NCI-H2029 treated with DMSO at 0.1 percent for 48 hours (cell line): ENCODE data around the gene SDC1.
"Not testable (repeated sequence)": the region's sequence is repeated elsewhere in the genome, so short reads cannot be mapped to it uniquely, and the experiment has no call there.

Experiments used
- DNase-seq: peaks from one replicate; lab custom pipeline; 2025; lab: John Stamatoyannopoulos, UW

The SDC1 gene

DNA sequence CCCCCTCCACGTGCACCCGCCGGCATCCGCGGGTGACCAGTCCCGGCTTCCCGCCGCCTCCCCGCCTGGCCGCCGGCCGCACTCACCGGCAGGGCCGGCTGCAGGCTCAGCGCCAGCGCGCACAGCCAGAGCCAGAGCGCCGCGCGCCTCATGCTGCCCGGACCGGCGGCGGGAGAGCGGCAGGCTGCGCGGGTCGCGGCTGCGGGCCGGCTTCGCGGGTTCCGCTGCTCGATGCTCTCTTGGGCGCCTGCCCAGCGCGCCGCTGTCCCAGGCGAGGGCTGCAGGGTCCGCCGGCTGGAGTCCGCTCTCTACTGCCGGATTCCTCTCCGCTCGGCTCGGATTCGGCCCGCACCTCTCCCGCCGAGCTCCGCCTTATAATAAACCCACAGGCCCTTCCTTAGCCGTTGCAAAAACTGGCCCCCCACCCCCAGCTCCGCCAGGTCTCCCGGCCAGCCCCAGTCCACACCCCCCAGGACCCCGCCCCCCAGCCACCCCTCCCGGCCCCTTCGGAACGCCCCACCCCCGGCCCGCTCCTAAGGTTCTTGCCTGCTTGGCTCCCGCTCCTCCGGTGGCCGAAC, at the start of gene SDC1:
TSS of gene SDC1 (minus strand) at position 415 of the 578 bp plus-strand sequence. CDS start at position 152, 263 bp downstream.
- no peak for DNase-seq

GRCh38 chr2:20273042-20273441, 48.1 kb upstream of the SDC1 start:
- DNase-seq: no peak

- not testable (repeated sequence) for DNase-seq
Measured at GRCh38 chr2:20268317-20268716, 43.4 kb upstream of the SDC1 start.

DNA sequence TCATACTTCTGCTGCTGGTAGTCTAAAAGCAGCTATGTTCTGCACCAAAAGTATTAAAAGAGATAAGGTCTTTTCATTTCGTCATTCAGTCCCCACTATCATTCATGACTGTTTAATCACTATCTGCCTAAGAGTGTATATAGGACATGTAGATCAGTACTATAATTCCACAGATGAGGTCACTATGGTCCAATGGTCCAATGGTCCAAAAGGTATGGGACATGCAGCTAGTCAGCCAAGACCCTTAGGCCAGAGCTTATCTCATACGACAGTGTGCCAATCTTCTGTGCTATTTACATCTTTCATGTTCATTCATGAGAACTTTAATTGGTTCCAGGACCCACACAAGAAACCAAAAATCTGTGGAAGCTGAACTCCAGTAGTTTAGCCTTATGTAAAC, 42.6 kb upstream of the SDC1 start:
- no peak for DNase-seq

DNA sequence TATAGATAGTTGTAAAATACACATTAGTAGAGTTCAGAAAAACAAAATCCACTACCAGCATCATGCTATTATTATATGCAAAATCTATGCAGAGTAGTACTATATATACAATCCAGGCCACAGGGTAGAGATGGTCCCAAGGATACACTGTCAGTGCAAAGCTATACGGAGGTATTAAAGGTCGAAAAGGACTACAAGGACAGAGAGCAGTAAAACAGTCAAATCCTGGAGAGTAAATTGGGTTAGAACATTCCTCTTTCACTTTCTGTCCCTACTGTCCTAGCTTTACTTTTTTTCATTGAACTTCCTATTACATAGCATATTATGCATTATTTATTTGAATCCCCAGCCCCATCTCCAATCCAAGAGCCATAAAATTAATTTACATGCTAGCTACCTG, 39.7 kb upstream of the SDC1 start:
- no peak for DNase-seq

GRCh38 chr2:20257411-20257810, 32.5 kb upstream of the SDC1 start:
- DNase-seq: no peak

GRCh38 chr2:20254731-20255130, 29.8 kb upstream of the SDC1 start:
- no peak for DNase-seq

GRCh38 chr2:20250436-20250835, 25.5 kb upstream of the SDC1 start:
- DNase-seq: no peak

DNA sequence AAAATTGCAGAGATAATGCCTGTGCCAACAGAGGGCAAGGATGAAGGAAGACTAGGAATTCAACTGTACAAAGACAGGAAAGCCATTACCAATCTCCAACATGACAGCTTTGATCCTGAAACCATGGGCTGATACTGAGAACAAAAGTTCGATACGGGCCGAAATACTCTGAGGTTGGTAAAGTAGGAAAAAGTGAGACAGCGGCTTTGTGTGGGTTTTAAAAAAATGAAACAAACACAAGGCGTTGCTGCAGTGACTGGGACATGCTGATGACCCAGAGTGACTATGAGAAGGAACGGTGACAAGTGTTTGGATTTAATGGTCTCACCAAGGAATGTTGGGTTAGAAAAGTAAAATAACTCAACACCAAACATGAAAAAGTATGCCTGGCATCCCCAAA, 24.2 kb upstream of the SDC1 start:
- DNase-seq: no peak

- no peak for DNase-seq
Measured at GRCh38 chr2:20247084-20247483, 22.2 kb upstream of the SDC1 start.

- not testable (repeated sequence) for DNase-seq
Measured at GRCh38 chr2:20243637-20244036, 18.7 kb upstream of the SDC1 start.

DNA sequence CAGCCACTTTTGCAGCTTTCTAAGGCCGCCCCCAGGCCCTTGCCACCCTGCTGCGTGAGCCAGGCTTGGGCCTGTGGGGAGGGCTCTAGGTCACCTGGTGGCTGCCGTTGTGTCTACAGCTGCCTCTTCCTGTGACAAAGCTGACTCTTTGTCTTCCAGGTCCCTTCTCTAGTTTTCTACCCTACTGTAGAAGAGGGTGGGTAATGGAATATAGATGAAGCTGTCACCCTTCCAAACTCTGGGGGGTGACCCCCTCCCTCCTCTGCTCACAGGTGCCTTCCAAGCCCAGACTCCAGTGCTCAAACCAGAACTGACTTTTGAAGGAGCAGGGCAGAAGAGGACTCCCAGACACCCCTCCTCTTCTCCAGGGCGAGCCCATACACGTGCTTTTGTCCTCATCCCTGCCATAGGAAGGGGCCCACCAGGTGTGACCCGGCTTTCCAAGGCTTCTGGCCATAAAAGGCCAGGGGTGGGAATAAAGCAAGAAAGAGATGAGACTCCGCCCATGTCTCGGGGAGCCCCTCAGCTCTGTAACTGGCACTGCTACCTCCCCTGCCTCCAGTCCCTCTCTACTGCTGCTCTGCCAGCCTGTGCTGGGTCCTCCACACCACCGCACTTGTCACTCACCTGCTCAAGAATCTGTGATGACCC, 17.9 kb upstream of the SDC1 start:
- no peak for DNase-seq

DNA sequence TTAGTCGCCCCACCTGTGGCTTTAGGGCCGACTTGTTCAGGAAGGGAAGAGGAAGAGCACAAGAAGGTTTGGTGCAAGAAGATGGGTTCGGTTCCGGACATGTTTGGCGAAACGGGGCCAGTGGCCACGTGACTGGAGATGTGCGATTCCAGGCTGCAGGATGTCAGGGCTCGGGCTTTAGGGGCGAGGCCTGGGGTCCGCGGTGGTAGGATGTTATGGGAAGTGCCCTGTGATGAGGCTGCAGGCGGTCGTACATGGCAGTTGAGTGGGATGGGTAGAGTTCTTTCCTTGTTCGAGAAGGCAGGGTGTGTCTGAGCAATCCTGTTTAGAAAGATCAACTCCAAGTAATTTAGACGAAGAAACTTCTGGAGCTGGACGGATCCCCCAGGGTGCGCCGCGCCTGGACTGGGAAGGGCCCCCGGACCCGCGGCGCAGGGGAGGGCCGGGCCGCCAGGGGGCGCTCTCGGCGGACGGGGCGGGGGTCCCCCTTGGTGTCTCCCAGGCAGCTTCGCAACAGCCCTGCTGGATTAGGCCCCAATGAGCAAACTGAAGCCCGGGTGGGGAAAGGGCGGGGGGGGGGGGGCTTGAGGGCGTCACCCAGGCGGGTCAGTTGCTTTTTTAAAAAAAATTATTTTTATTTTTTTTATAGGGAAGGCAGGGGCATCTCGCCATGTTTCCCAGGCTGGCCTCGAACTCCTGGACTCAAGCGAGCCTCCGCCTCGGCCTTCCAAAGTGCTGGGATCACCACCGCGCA, 17.2 kb upstream of the SDC1 start:
- no peak for DNase-seq

DNA sequence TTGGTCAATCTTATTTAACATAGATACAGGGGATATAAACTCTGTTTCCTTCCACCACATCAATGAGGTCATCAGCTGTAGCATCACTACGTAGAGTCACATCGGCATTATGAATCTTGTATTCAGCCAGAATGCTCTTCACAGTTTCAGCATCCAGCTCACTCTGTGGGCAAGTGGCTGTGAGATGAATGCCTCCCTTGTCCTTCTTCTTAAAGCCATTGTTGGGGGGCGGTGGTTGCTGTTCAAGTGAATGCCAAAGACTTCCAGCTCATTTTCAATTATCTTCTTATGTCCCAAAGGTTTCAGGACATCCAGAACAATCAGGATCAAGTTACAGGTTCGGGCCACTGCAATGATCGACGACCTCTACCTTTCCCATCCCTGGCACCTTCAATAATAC, 15.4 kb upstream of the SDC1 start:
- not testable (repeated sequence) for DNase-seq

- no peak for DNase-seq
Measured at GRCh38 chr2:20236496-20236895, 11.6 kb upstream of the SDC1 start.

DNA sequence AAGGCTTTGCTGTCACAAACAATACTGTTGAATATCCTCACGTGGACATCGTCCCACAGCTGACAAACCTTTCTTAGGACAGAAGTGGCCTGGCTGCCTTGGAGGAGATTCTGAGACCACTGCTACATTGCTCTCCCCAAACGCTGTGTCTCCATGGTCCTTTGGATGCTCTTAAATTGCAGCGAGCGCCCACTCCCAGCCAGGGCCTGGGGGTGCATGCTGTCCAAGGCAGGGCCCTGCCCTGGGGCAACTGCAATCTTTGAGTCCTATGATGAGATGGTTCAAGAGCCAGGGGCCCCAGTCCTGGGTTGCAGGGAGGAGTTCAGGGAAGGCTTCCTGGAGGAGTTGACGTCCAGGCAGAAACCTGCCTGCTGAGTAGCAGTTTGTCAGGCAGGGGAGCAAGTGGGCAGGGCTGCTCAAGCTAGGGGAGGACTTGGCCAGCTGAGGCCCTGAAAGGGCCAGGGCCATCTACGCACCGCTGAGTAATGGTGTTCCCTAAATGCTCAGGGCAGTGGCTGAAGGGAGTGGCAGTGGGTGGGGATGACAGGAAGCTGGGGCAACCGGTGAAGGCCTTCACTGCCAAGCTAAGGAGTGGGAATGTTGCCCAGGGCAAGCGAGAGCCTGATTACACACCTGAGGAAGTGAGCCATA, 10.8 kb upstream of the SDC1 start:
- DNase-seq: no peak

DNA sequence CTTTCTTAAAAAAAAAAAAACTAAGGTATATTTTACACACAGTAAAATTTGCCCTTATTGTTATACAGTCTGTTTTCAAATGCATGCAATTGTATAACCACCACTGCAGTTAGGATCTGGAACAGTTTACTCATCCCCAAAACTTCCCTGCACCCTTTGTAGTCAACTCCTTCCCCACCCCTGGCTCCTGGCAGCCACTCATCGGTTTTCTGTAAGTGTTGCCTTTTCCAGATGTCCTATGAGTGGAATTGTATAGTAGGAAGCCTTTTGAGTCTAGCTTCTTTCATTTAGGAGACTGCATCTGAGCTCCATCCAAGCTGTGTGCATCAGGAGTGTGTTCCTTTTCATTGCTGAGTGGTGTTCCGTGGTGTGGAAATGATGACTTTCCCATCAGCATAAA, 9.7 kb upstream of the SDC1 start:
- not testable (repeated sequence) for DNase-seq

DNA sequence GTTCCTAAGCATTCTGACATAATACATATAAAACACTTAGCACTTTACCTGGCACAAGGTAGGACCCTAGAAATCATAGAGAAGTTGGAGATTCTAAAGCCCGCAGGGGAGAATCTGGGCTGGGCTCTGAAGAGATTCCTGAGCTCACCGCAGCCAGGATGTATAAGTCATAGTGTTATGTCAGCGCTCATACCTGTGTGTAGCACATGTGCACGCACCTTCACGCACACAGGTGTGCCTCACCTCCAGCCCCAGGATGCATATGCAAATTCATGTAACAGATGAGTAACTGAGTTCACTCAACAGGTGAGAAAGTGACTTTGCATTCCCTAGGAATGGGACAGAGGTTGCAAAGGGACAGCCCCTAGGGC, 7.9 kb upstream of the SDC1 start:
- no peak for DNase-seq

DNA sequence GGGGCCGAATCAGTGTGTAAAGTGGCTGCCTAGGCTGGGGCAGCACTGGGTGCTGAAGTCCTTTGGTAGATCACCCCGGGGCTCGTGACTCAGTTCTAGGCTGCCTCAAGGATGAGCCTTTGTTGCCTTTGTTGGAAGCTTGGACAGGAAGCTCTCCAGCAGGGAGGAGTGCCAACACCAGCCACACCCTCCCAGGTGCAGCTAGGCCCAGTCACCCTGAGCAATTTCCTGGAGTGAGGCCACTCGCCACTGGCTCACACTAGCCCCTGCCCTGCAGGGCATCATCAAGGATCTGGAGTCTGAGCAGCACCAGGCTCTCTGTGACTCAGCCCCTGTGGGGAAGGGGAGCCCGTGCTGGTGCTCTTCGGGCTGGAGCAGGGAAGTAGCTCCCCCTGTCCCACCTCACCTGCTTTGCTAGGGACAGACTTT, 6.7 kb upstream of the SDC1 start:
- peak; percentile 66 for DNase-seq

GRCh38 chr2:20231159-20231558, 6.2 kb upstream of the SDC1 start:
- no peak for DNase-seq

DNA sequence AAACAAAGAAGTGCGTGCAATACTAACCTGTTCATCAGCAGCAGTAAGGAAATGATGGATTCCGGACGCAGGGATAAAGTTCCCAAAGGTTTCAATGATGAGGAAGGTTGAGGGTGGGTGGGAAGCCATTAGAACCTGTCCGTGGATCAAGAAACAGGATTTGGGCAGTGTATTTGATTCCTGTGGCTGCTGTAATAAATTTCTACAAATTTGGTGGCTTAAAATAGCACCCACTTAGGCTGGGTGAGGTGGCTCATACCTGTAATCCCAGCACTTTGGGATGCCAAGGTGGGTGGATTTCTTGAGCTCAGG, 5.1 kb upstream of the SDC1 start:
- DNase-seq: no peak

DNA sequence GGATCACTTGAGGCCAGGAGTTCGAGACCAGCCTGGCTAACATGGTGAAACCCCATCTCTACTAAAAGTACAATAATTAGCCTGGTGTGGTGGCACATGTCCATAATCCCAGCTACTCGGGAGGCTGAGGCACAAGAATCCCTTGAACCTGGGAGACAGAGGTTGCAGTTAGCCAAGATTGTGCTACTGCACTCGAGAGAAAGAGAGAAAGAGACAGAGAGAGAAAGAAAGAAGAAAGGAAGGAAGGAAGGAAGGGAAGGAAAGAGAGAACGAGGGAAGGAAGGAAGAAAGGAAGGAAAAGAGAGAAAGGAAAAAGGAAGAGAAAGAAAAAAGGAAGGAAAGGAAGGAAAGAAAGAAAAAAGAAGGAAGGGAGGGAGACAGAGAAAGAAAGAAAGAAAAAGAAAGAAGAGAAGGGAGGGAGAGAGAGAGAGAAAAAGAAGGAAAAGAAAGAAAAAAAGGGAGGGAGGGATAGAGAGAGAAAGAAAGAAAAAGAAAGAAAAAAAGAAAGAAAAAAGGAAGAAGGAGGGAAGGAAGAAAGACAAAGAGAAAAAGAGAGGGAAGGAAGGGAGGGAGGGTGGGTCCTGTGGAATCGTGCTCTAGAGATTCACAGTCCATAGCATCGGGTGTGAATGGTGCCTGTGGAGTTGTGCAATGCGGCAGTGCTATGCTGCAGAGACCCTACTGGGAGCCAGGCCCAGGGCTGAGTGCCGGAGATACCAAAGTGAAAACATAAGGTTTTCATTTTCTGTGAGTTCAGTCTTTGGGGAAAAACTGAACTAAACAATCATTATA, 4.6 kb upstream of the SDC1 start:
- DNase-seq: no peak
